Mononuclear cell (primary cell): ENCODE data around the gene ZNFX1. TPM values are rescaled to one million over a fixed set of nuclear protein-coding genes. Genes with fewer than 3 reads are reported as not detected.

ENCODE experiments used
- H3K27me3 ChIP-seq: 2 replicates; pipeline ENCODE4 v1.6.0; 2011; ENCODE audit warnings: low read length, control low read depth; ENCODE audit not compliant: insufficient read depth
- H3K4me1 ChIP-seq: 2 replicates; pipeline ENCODE4 v1.5.1; 2011; ENCODE audit warnings: mild to moderate bottlenecking, low read length, control low read depth; ENCODE audit not compliant: insufficient read depth
- H3K4me3 ChIP-seq: 2 replicates; pipeline ENCODE4 v1.5.1; 2011; ENCODE audit warnings: mild to moderate bottlenecking, low read length, moderate library complexity
- H3K9me3 ChIP-seq: 2 replicates; pipeline ENCODE4 v1.5.1; 2011; ENCODE audit warnings: low read depth, mild to moderate bottlenecking, control low read depth, low read length
- total RNA-seq: library from RNA; depleted of rRNA; stranded (reverse); fragments of >200 nt; gene quantifications from one replicate; pipeline ENCODE4 v1.2.3, GENCODE V29; 2012

The ZNFX1 gene
- total RNA-seq, 1 donor = 99.6 TPM

GRCh38 chr20:49285813-49286494 lies 8.1 kb upstream of the ZNFX1 start:
- H3K27me3 ChIP-seq = no peaks in the 10 kb centered on the region
- H3K9me3 ChIP-seq = peaks cover 58% of the 10 kb centered on the region
- no peak overlapping the region for H3K4me3 ChIP-seq
- H3K4me1 ChIP-seq = peaks cover 18% of the 10 kb centered on the region

- Histone ChIP-seq H3K4me1 (peaks cover 25% of the 10 kb centered on the region), H3K4me3 (no peak overlapping the region), H3K9me3 (peaks cover 65% of the 10 kb centered on the region)
These were observed 7.4 kb upstream of the ZNFX1 start for GRCh38 chr20:49285233-49285668.

GRCh38 chr20:49284818-49285217 lies 7.0 kb upstream of the ZNFX1 start:
- peaks cover 69% of the 10 kb centered on the region for H3K9me3 ChIP-seq
- no peak overlapping the region for H3K4me3 ChIP-seq
- H3K4me1 ChIP-seq = peaks cover 30% of the 10 kb centered on the region
- no peaks in the 10 kb centered on the region for H3K27me3 ChIP-seq

More at GRCh38 chr20:49285233-49285668, 7.4 kb upstream of the ZNFX1 start:
- no peaks in the 10 kb centered on the region for H3K27me3 ChIP-seq

GRCh38 chr20:49283703-49284625 lies 6.1 kb upstream of the ZNFX1 start:
- Histone ChIP-seq H3K9me3 (peaks cover 72% of the 10 kb centered on the region), H3K4me1 (peaks cover 38% of the 10 kb centered on the region), H3K27me3 (no peaks in the 10 kb centered on the region), H3K4me3 (no peak overlapping the region)

- peaks cover 39% of the 10 kb centered on the region for H3K4me1 ChIP-seq
These were observed 5.4 kb upstream of the ZNFX1 start for GRCh38 chr20:49283176-49283702.

GRCh38 chr20:49282584-49283171 lies 4.8 kb upstream of the ZNFX1 start:
- Histone ChIP-seq H3K27me3 (no peaks in the 10 kb centered on the region), H3K4me1 (peaks cover 39% of the 10 kb centered on the region), H3K4me3 (no peak overlapping the region), H3K9me3 (peaks cover 64% of the 10 kb centered on the region)

More at GRCh38 chr20:49283176-49283702, 5.4 kb upstream of the ZNFX1 start:
- Histone ChIP-seq H3K4me3 (no peak overlapping the region), H3K9me3 (peaks cover 69% of the 10 kb centered on the region), H3K27me3 (no peaks in the 10 kb centered on the region)

- Histone ChIP-seq H3K9me3 (peaks cover 57% of the 10 kb centered on the region), H3K4me3 (no peak overlapping the region), H3K27me3 (no peaks in the 10 kb centered on the region), H3K4me1 (peaks cover 40% of the 10 kb centered on the region)
These were observed 4.1 kb upstream of the ZNFX1 start for GRCh38 chr20:49281913-49282467.

- peaks cover 50% of the 10 kb centered on the region for H3K9me3 ChIP-seq
- peak overlapping the region; percentile 68 for H3K4me3 ChIP-seq
- peaks cover 48% of the 10 kb centered on the region for H3K4me1 ChIP-seq
- no peaks in the 10 kb centered on the region for H3K27me3 ChIP-seq
These were observed 3.4 kb upstream of the ZNFX1 start for GRCh38 chr20:49281059-49281912.

GRCh38 chr20:49280463-49281058 lies 2.7 kb upstream of the ZNFX1 start:
- Histone ChIP-seq H3K27me3 (no peaks in the 10 kb centered on the region), H3K9me3 (peaks cover 43% of the 10 kb centered on the region), H3K4me1 (peaks cover 55% of the 10 kb centered on the region), H3K4me3 (peak overlapping the region; percentile 68)

- H3K4me1 ChIP-seq = peaks cover 61% of the 10 kb centered on the region
- peaks cover 36% of the 10 kb centered on the region for H3K9me3 ChIP-seq
- H3K27me3 ChIP-seq = no peaks in the 10 kb centered on the region
These were observed 2.0 kb upstream of the ZNFX1 start for GRCh38 chr20:49279677-49280462.

GRCh38 chr20:49278818-49279676 lies 1.2 kb upstream of the ZNFX1 start:
- H3K4me1 ChIP-seq = peaks cover 61% of the 10 kb centered on the region
- H3K27me3 ChIP-seq = no peaks in the 10 kb centered on the region
- peaks cover 32% of the 10 kb centered on the region for H3K9me3 ChIP-seq
- H3K4me3 ChIP-seq = peak overlapping the region; percentile 68

More at GRCh38 chr20:49279677-49280462, 2.0 kb upstream of the ZNFX1 start:
- peak overlapping the region; percentile 68 for H3K4me3 ChIP-seq

- Histone ChIP-seq H3K27me3 (no peaks in the 10 kb centered on the region), H3K4me1 (peaks cover 67% of the 10 kb centered on the region), H3K9me3 (peaks cover 29% of the 10 kb centered on the region), H3K4me3 (peak overlapping the region; percentile 68)
These were observed 146 bp downstream of the ZNFX1 start for GRCh38 chr20:49277786-49278035.
